GM19372 (cell line): ENCODE results near the gene ZNF358.

ENCODE experiments used
- ATAC-seq: cut with Tn5 transposase; IDR thresholded peaks from one replicate; pipeline ENCODE4 v1.9.1; 2021; ENCODE audit warnings: mild to moderate bottlenecking, low read depth, moderate library complexity; ENCODE audit not compliant: unreplicated experiment

ZNF358 gene

GRCh38 chr19:7554565-7554964 lies 38.7 kb downstream of the ZNF358 start:
- ATAC-seq, result no peak

GRCh38 chr19:7554990-7555864 lies 39.3 kb downstream of the ZNF358 start:
- ATAC-seq, result no peak

GRCh38 chr19:7556696-7557315 lies 40.9 kb downstream of the ZNF358 start:
- no peak for ATAC-seq

- ATAC-seq, result no peak
Measured at GRCh38 chr19:7558667-7559066, 42.8 kb downstream of the ZNF358 start.

- no peak for ATAC-seq
Measured at GRCh38 chr19:7559102-7559501, 43.2 kb downstream of the ZNF358 start.

- ATAC-seq, result no peak
Measured at GRCh38 chr19:7560255-7560654, 44.4 kb downstream of the ZNF358 start.

GRCh38 chr19:7561325-7561724 lies 45.4 kb downstream of the ZNF358 start:
- ATAC-seq, result no peak

- ATAC-seq, result no peak
Measured at GRCh38 chr19:7562646-7563393, 46.9 kb downstream of the ZNF358 start.

GRCh38 chr19:7564866-7565265 lies 49.0 kb downstream of the ZNF358 start:
- no peak for ATAC-seq

GRCh38 chr19:7565332-7565731 lies 49.4 kb downstream of the ZNF358 start:
- no peak for ATAC-seq
